SU-DHL-6 (cell line): Measurements from ENCODE around the gene TMEM263.

Experiments
- CTCF ChIP-seq: fragments of 200-600 bp; sonication (generic); IDR thresholded peaks from one replicate; pipeline ENCODE4 v1.5.1; 2017; ENCODE audit warnings: antibody characterized with exemption, mild to moderate bottlenecking, low read length, moderate library complexity; ENCODE audit not compliant: insufficient read depth, poor library complexity, severe bottlenecking
- EZH2phosphoT487 ChIP-seq: fragments of 200-600 bp; sonication (generic), shearing (Covaris generic); conservative IDR thresholded peaks from 2 replicates; pipeline ENCODE4 v1.6.1; 2018; ENCODE audit warnings: mild to moderate bottlenecking, antibody characterized with exemption, low read length, moderate library complexity, mixed read lengths

GRCh38 chr12:106934277-106934676 is 21.4 kb upstream of the TMEM263 start:
- no peak for TF ChIP-seq CTCF
- TF ChIP-seq EZH2phosphoT487 = no peak
